Neural progenitor cell (in vitro differentiated cells): ENCODE data around the gene NCK2. TPM values are rescaled to one million over a fixed set of nuclear protein-coding genes. Genes with fewer than 3 reads are reported as not detected.

Experiments
- DNase-seq: peaks from one replicate; pipeline ENCODE4 v3.0.0-alpha.2; 2016; ENCODE audit warnings: low spot score
- H2AFZ ChIP-seq: fragments of 200-600 bp; sonication (generic); replicated peaks from 2 replicates; pipeline ENCODE4 v1.6.1; 2016; ENCODE audit warnings: antibody characterized with exemption
- H3F3A ChIP-seq: fragments of 200-600 bp; sonication (generic); 2 replicates; pipeline ENCODE4 v1.6.1; 2016; ENCODE audit warnings: antibody characterized with exemption, low read depth
- H3K27ac ChIP-seq: fragments of 200-600 bp; sonication (generic); 2 replicates; pipeline ENCODE4 v1.5.1; 2016; ENCODE audit warnings: mild to moderate bottlenecking
- H3K27me3 ChIP-seq: fragments of 200-600 bp; sonication (generic); 2 replicates; pipeline ENCODE4 v1.6.1; 2016; ENCODE audit warnings: mild to moderate bottlenecking, moderate library complexity
- H3K36me3 ChIP-seq: fragments of 200-600 bp; sonication (generic); 2 replicates; pipeline ENCODE4 v1.5.1; 2016
- H3K4me1 ChIP-seq: fragments of 200-600 bp; sonication (generic); 2 replicates; pipeline ENCODE4 v1.6.1; 2016; ENCODE audit warnings: mixed run types
- H3K4me2 ChIP-seq: fragments of 200-600 bp; sonication (generic); 2 replicates; pipeline ENCODE4 v1.6.1; 2016
- H3K4me3 ChIP-seq: fragments of 200-600 bp; sonication (generic); 2 replicates; pipeline ENCODE4 v1.5.1; 2016
- H3K79me2 ChIP-seq: fragments of 200-600 bp; sonication (generic); 2 replicates; pipeline ENCODE4 v1.6.1; 2016; ENCODE audit warnings: low read depth
- H3K9ac ChIP-seq: fragments of 200-600 bp; sonication (generic); 2 replicates; pipeline ENCODE4 v1.6.1; 2016
- H3K9me3 ChIP-seq: fragments of 200-600 bp; sonication (generic); 2 replicates; pipeline ENCODE4 v1.5.1; 2016; ENCODE audit warnings: low read depth
- H4K20me1 ChIP-seq: fragments of 200-600 bp; sonication (generic); 2 replicates; pipeline ENCODE4 v1.6.1; 2016; ENCODE audit warnings: low read depth
- H3K27ac Mint-ChIP-seq: 3 replicates; pipeline ENCODE4 v1.8.0; 2021; ENCODE audit warnings: mixed read lengths
- H3K27me3 Mint-ChIP-seq: 2 replicates; pipeline ENCODE4 v1.8.0; 2022; ENCODE audit warnings: low read depth, mild to moderate bottlenecking, inconsistent platforms, moderate library complexity, mixed read lengths; ENCODE audit not compliant: insufficient read depth
- H3K36me3 Mint-ChIP-seq: 3 replicates; pipeline ENCODE4 v1.8.0; 2021; ENCODE audit warnings: mixed read lengths
- H3K4me1 Mint-ChIP-seq: 3 replicates; pipeline ENCODE4 v1.8.0; 2021; ENCODE audit warnings: mixed read lengths
- H3K4me3 Mint-ChIP-seq: 3 replicates; pipeline ENCODE4 v1.8.0; 2021; ENCODE audit warnings: mild to moderate bottlenecking, moderate library complexity, mixed read lengths
- H3K9me3 Mint-ChIP-seq: 3 replicates; pipeline ENCODE4 v1.8.0; 2020; ENCODE audit warnings: mixed read lengths
- CTCF ChIP-seq: fragments of 200-600 bp; sonication (generic); IDR thresholded peaks from 2 replicates; pipeline ENCODE4 v1.5.1; 2017; ENCODE audit warnings: antibody characterized with exemption, mild to moderate bottlenecking
- EZH2 ChIP-seq: fragments of 200-600 bp; sonication (generic); IDR thresholded peaks from 2 replicates; pipeline ENCODE4 v1.6.1; 2017; ENCODE audit warnings: antibody characterized with exemption, mild to moderate bottlenecking, moderate library complexity
- EZH2phosphoT487 ChIP-seq: fragments of 200-600 bp; sonication (generic); IDR thresholded peaks from 2 replicates; pipeline ENCODE4 v1.6.1; 2017; ENCODE audit warnings: antibody characterized with exemption
- total RNA-seq: library from RNA; depleted of rRNA; stranded (reverse); fragments of >200 nt; gene quantifications from 2 replicates; pipeline ENCODE4 v1.2.3, GENCODE V29; 2015; ENCODE audit warnings: low replicate concordance

Gene NCK2
- total RNA-seq, 1 donor from 2014 or later, result 26.2 TPM

GRCh38 chr2:105712166-105712915, 32.4 kb upstream of the NCK2 start:
- Histone ChIP-seq H3K4me3 (no peak overlapping the region), H3K4me1 (no peaks in the 10 kb centered on the region), H3K79me2 (no peaks in the 10 kb centered on the region), H3K9ac (no peak overlapping the region), H3K27me3 (no peaks in the 10 kb centered on the region), H3K27ac (no peak overlapping the region), H4K20me1 (no peaks in the 10 kb centered on the region), H3K36me3 (no peaks in the 10 kb centered on the region), H3K9me3 (no peaks in the 10 kb centered on the region), H3K4me2 (no peak overlapping the region), H2AFZ (no peak overlapping the region), H3F3A (no peaks in the 10 kb centered on the region)
- H3K27me3 Mint-ChIP-seq, result peaks cover 2% of the 10 kb centered on the region
- peaks cover 11% of the 10 kb centered on the region for H3K4me1 Mint-ChIP-seq
- H3K9me3 Mint-ChIP-seq, result no peaks in the 10 kb centered on the region
- H3K36me3 Mint-ChIP-seq, result no peaks in the 10 kb centered on the region
- H3K4me3 Mint-ChIP-seq, result no peak overlapping the region
- no peak for TF ChIP-seq EZH2
- TF ChIP-seq EZH2phosphoT487, result no peak
- TF ChIP-seq CTCF, result no peak
- DNase-seq, result peak; percentile 13
- H3K27ac Mint-ChIP-seq, result no peak overlapping the region

- Histone ChIP-seq H3K4me3 (no peak overlapping the region), H3K9me3 (no peaks in the 10 kb centered on the region), H3K4me2 (no peak overlapping the region), H3K36me3 (no peaks in the 10 kb centered on the region), H3K9ac (no peak overlapping the region), H3K4me1 (no peaks in the 10 kb centered on the region), H2AFZ (no peak overlapping the region), H3F3A (no peaks in the 10 kb centered on the region), H3K27me3 (no peaks in the 10 kb centered on the region), H4K20me1 (no peaks in the 10 kb centered on the region), H3K79me2 (no peaks in the 10 kb centered on the region), H3K27ac (no peak overlapping the region)
- H3K27me3 Mint-ChIP-seq, result peaks cover 2% of the 10 kb centered on the region
- H3K36me3 Mint-ChIP-seq, result no peaks in the 10 kb centered on the region
- H3K4me3 Mint-ChIP-seq, result no peak overlapping the region
- peaks cover 11% of the 10 kb centered on the region for H3K4me1 Mint-ChIP-seq
- H3K27ac Mint-ChIP-seq, result no peak overlapping the region
- TF ChIP-seq CTCF (no peak), EZH2 (no peak), EZH2phosphoT487 (no peak)
- DNase-seq, result no peak
- H3K9me3 Mint-ChIP-seq, result no peaks in the 10 kb centered on the region
Measured at GRCh38 chr2:105712981-105713596, 31.6 kb upstream of the NCK2 start.

- no peak overlapping the region for H3K4me2 ChIP-seq
Measured at GRCh38 chr2:105714141-105714540, 30.6 kb upstream of the NCK2 start.

More at GRCh38 chr2:105714141-105714540, 30.6 kb upstream of the NCK2 start:
- H3K79me2 ChIP-seq, result no peaks in the 10 kb centered on the region
- no peak overlapping the region for H2AFZ ChIP-seq
- no peaks in the 10 kb centered on the region for H3K9me3 ChIP-seq
- H3K9ac ChIP-seq, result no peak overlapping the region
- Mint-ChIP-seq H3K27me3 (peaks cover 2% of the 10 kb centered on the region), H3K4me1 (peaks cover 11% of the 10 kb centered on the region), H3K9me3 (no peaks in the 10 kb centered on the region), H3K36me3 (no peaks in the 10 kb centered on the region), H3K27ac (no peak overlapping the region), H3K4me3 (no peak overlapping the region)
- no peaks in the 10 kb centered on the region for H3K4me1 ChIP-seq
- H4K20me1 ChIP-seq, result no peaks in the 10 kb centered on the region
- H3K4me3 ChIP-seq, result no peak overlapping the region
- DNase-seq, result no peak
- H3K27me3 ChIP-seq, result no peaks in the 10 kb centered on the region
- H3F3A ChIP-seq, result no peaks in the 10 kb centered on the region
- H3K27ac ChIP-seq, result no peak overlapping the region
- TF ChIP-seq EZH2 (no peak), EZH2phosphoT487 (no peak), CTCF (no peak)
- no peaks in the 10 kb centered on the region for H3K36me3 ChIP-seq
